ENCODE measurements around the gene TTLL5.

Gene TTLL5

GRCh38 chr14:75987201-75987970, 326.3 kb downstream of the TTLL5 start:
- no peak for DNase-seq (ENCODE audit: low read depth)

- DNase-seq (ENCODE audit: low read depth) = peak; percentile 80
Observed at GRCh38 chr14:75989134-75989533, 328.1 kb downstream of the TTLL5 start.

GRCh38 chr14:75990297-75990696, 329.3 kb downstream of the TTLL5 start:
- no peak for DNase-seq (ENCODE audit: low read depth)

GRCh38 chr14:75991753-75992152, 330.7 kb downstream of the TTLL5 start:
- DNase-seq (ENCODE audit: low read depth) = no peak

- no peak for DNase-seq (ENCODE audit: low read depth)
Observed at GRCh38 chr14:75993567-75994041, 332.6 kb downstream of the TTLL5 start.

GRCh38 chr14:75995372-75996041, 334.5 kb downstream of the TTLL5 start:
- peak; percentile 38 for DNase-seq (ENCODE audit: low read depth)

- no peak for DNase-seq (ENCODE audit: low read depth)
Observed at GRCh38 chr14:75996488-75996887, 335.4 kb downstream of the TTLL5 start.

GRCh38 chr14:75999511-76000190, 338.6 kb downstream of the TTLL5 start:
- no peak for DNase-seq (ENCODE audit: low read depth)

- no peak for DNase-seq (ENCODE audit: low read depth)
Observed at GRCh38 chr14:76002383-76002782, 341.3 kb downstream of the TTLL5 start.
